Stimulated activated naive CD8-positive, alpha-beta T cell treated with anti-CD3 and anti-CD28 coated beads, Interleukin-15, Interleukin-2, amounts not matched to agents 100 ng/mL and 50 ng/mL, for 24 hours (primary cell): ENCODE measurements around the gene SPDYE3.
A peak's percentile ranks its signal among the peaks of the same experiment; 100 is the strongest.

ENCODE experiments used
- H3K27ac Mint-ChIP-seq: one replicate; pipeline ENCODE4 v1.8.0; 2021; ENCODE audit warnings: mild to moderate bottlenecking, mixed read lengths
- H3K27me3 Mint-ChIP-seq: one replicate; pipeline ENCODE4 v1.8.0; 2021; ENCODE audit warnings: mixed read lengths
- H3K36me3 Mint-ChIP-seq: one replicate; pipeline ENCODE4 v1.8.0; 2021; ENCODE audit warnings: low read depth, mixed read lengths
- H3K4me1 Mint-ChIP-seq: one replicate; pipeline ENCODE4 v1.8.0; 2021; ENCODE audit warnings: low read depth, mixed read lengths
- H3K4me3 Mint-ChIP-seq: one replicate; pipeline ENCODE4 v1.8.0; 2021; ENCODE audit warnings: mild to moderate bottlenecking, mixed read lengths
- H3K9me3 Mint-ChIP-seq: one replicate; pipeline ENCODE4 v1.8.0; 2021; ENCODE audit warnings: mixed read lengths

The SPDYE3 gene

GRCh38 chr7:100370303-100370702, 62.8 kb downstream of the SPDYE3 start:
- H3K27me3 Mint-ChIP-seq, result no peaks in the 10 kb centered on the region
- peaks cover 20% of the 10 kb centered on the region for H3K36me3 Mint-ChIP-seq
- peak overlapping the region; percentile 40 for H3K27ac Mint-ChIP-seq
- H3K4me3 Mint-ChIP-seq, result no peak overlapping the region
- peaks cover 77% of the 10 kb centered on the region for H3K4me1 Mint-ChIP-seq
- H3K9me3 Mint-ChIP-seq, result no peaks in the 10 kb centered on the region

- Mint-ChIP-seq H3K27me3 (no peaks in the 10 kb centered on the region), H3K4me3 (no peak overlapping the region), H3K27ac (peak overlapping the region; percentile 71), H3K36me3 (peaks cover 17% of the 10 kb centered on the region), H3K9me3 (no peaks in the 10 kb centered on the region), H3K4me1 (peaks cover 73% of the 10 kb centered on the region)
Measured at GRCh38 chr7:100370746-100371145, 63.2 kb downstream of the SPDYE3 start.

- H3K27me3 Mint-ChIP-seq, result no peaks in the 10 kb centered on the region
- H3K4me1 Mint-ChIP-seq, result peaks cover 64% of the 10 kb centered on the region
- peaks cover 9% of the 10 kb centered on the region for H3K36me3 Mint-ChIP-seq
- H3K4me3 Mint-ChIP-seq, result no peak overlapping the region
- H3K9me3 Mint-ChIP-seq, result no peaks in the 10 kb centered on the region
- H3K27ac Mint-ChIP-seq, result peak overlapping the region; percentile 87
Measured at GRCh38 chr7:100371561-100372171, 64.2 kb downstream of the SPDYE3 start.
